K562 (cell line): ENCODE data around the gene TARP.

Source experiments
- ATAC-seq: fragments of 200-7000 bp; cut with Tn5 transposase; 3 replicates; pipeline ENCODE4 v1.9.1; 2020; ENCODE audit warnings: moderate library complexity
- BruUV-seq: library from RNA; stranded (reverse); fragments of 400-500 nt; replicated peaks from 2 replicates; lab custom pipeline; 2021; lab: Mats Ljungman, UMichigan
- CTCF ChIA-PET: fragments of 300-600 bp; formaldehyde crosslinking; extraction: SDS; loops from one replicate; lab custom pipeline; 2021; ENCODE audit warnings: low intra/inter-chr PET ratio; lab: Yijun Ruan, JAX
- POLR2A ChIA-PET: fragments of 300-600, 350-650 bp; sonication (Branson Sonifier 250); formaldehyde crosslinking; extraction: SDS; loops from one replicate; lab custom pipeline; 2021; ENCODE audit warnings: antibody characterized with exemption, inconsistent platforms; lab: Yijun Ruan, JAX
- DNase-seq, 4 experiments: peaks; one replicate each; pipeline versions ENCODE4 v3.0.0 to v3.0.0-alpha.2; 2011 to 2018; ENCODE audit warnings: low spot score in 3 of 4, mixed read lengths in 3 of 4; ENCODE audit errors: extremely low read depth in 1 of 4
- FAIRE-seq: peaks from 2 replicates; lab custom pipeline; 2011; peaks lifted over from hg19 to GRCh38; lab: Jason Lieb, UNC
- H2AFZ ChIP-seq: 2 replicates; pipeline ENCODE4 v1.6.0; 2011; ENCODE audit warnings: low read depth, low read length, control low read depth, inconsistent platforms
- H3K27ac ChIP-seq: fragments of 200-600 bp; 3 replicates; pipeline ENCODE4 v1.8.0; 2011; ENCODE audit warnings: low read depth, mild to moderate bottlenecking, control low read depth, inconsistent platforms, low read length, moderate library complexity, mixed read lengths; ENCODE audit errors: extremely low read depth
- H3K27me3 ChIP-seq, 2 experiments: fragments of 300-600 bp in 1 of 2; 2 replicates in 1 of 2; 3 replicates in 1 of 2; pipeline versions ENCODE4 v1.6.0 to v1.8.0; 2011; ENCODE audit warnings: inconsistent platforms in 2 of 2, low read length in 2 of 2, mild to moderate bottlenecking in 1 of 2, mixed read lengths in 1 of 2, moderate library complexity in 1 of 2; ENCODE audit not compliant: control insufficient read depth in 2 of 2, insufficient read depth in 2 of 2
- H3K36me3 ChIP-seq: fragments of 300-600 bp; 3 replicates; pipeline ENCODE4 v1.8.0; 2011; ENCODE audit warnings: mild to moderate bottlenecking, low read length, inconsistent platforms; ENCODE audit not compliant: control insufficient read depth, insufficient read depth
- H3K4me1 ChIP-seq, 2 experiments: fragments of 200-600 bp in 1 of 2; replicated peaks in 1 of 2; 2 replicates in 1 of 2; 3 replicates in 1 of 2; pipeline versions ENCODE4 v1.5.1 to v1.8.0; 2011; ENCODE audit warnings: inconsistent platforms in 2 of 2, low read length in 2 of 2, mild to moderate bottlenecking in 1 of 2, mixed read lengths in 1 of 2, moderate library complexity in 1 of 2; ENCODE audit not compliant: control insufficient read depth in 2 of 2, insufficient read depth in 2 of 2
- H3K4me2 ChIP-seq: 2 replicates; pipeline ENCODE4 v1.6.1; 2011; ENCODE audit warnings: low read length, control low read depth, inconsistent platforms, mixed read lengths; ENCODE audit not compliant: insufficient read depth
- H3K4me3 ChIP-seq: fragments of 200-600 bp; sonication (generic), shearing (Covaris generic); 2 replicates; pipeline ENCODE4 v1.5.1; 2016; ENCODE audit warnings: control low read depth, inconsistent platforms
- H3K79me2 ChIP-seq: fragments of 200-600 bp; 3 replicates; pipeline ENCODE4 v1.8.0; 2011; ENCODE audit warnings: low read length, inconsistent platforms; ENCODE audit not compliant: control insufficient read depth, insufficient read depth
- H3K9ac ChIP-seq, 2 experiments: 2 replicates each; pipeline versions ENCODE4 v1.6.0 to v1.6.1; 2011; ENCODE audit warnings: low read depth in 2 of 2, low read length in 2 of 2, control low read depth in 1 of 2, inconsistent platforms in 1 of 2, mild to moderate bottlenecking in 1 of 2, mixed read lengths in 1 of 2; ENCODE audit not compliant: insufficient read depth in 1 of 2
- H3K9me1 ChIP-seq: one replicate; pipeline ENCODE4 v1.6.0; 2011; ENCODE audit warnings: inconsistent platforms, mild to moderate bottlenecking, low read length, moderate library complexity; ENCODE audit not compliant: control insufficient read depth, insufficient read depth
- H3K9me3 ChIP-seq: replicated peaks from 2 replicates; pipeline ENCODE4 v1.5.1; 2011; ENCODE audit warnings: low read depth, low read length, inconsistent platforms; ENCODE audit not compliant: control insufficient read depth, insufficient read depth
- H4K20me1 ChIP-seq: replicated peaks from 2 replicates; pipeline ENCODE4 v1.6.1; 2011; ENCODE audit warnings: low read length, inconsistent platforms, mixed read lengths; ENCODE audit not compliant: control insufficient read depth, insufficient read depth
- ARID2 ChIP-seq: fragments of 450-650 bp; IDR thresholded peaks from 2 replicates; pipeline ENCODE4 v1.6.1; 2017; ENCODE audit warnings: antibody characterized with exemption, mild to moderate bottlenecking
- HDAC2 ChIP-seq: fragments of 450-650 bp; IDR thresholded peaks from 2 replicates; pipeline ENCODE4 v1.6.1; 2016; ENCODE audit warnings: mild to moderate bottlenecking
- HEY1 ChIP-seq: fragments of 250-450 bp; sonication (Bioruptor Pico); IDR thresholded peaks from 2 replicates; pipeline ENCODE4 v1.5.0; 2020; ENCODE audit warnings: mild to moderate bottlenecking, moderate library complexity, borderline replicate concordance
- HMGN3 ChIP-seq: IDR thresholded peaks from 2 replicates; pipeline ENCODE4 v1.6.1; 2011; ENCODE audit warnings: borderline replicate concordance, low read depth, mild to moderate bottlenecking, mixed read lengths, low read length; ENCODE audit not compliant: insufficient read length; ENCODE audit errors: extremely low read depth
- SRSF9 ChIP-seq: fragments of 200-400 bp; formaldehyde crosslinking; IDR thresholded peaks from 2 replicates; pipeline ENCODE4 v1.6.1; 2017; ENCODE audit warnings: low read depth, low read length, borderline replicate concordance
- TAF7 ChIP-seq: fragments of 450-650 bp; IDR thresholded peaks from 2 replicates; pipeline ENCODE4 v1.6.1; 2016; ENCODE audit warnings: missing genetic modification characterization, missing compliant biosample characterization
- TEAD4 ChIP-seq, 2 experiments: sonication (generic) in 1 of 2; formaldehyde crosslinking in 1 of 2; IDR thresholded peaks; 2 replicates each; pipeline versions ENCODE4 v1.6.1 to v1.8.0; 2012 to 2022; ENCODE audit warnings: borderline replicate concordance in 1 of 2, inconsistent platforms in 1 of 2, low read length in 1 of 2, mild to moderate bottlenecking in 1 of 2, missing genetic modification reagents in 1 of 2
- WGBS: fragments of 100-300 bp; shearing (Covaris generic); methylation state at CpG from one replicate; pipeline ENCODE4 v1.1.6; 2016; ENCODE audit warnings: low coverage, mixed read lengths; ENCODE audit not compliant: insufficient coverage; ENCODE audit errors: missing lambda C conversion rate; 5-methylcytosine and 5-hydroxymethylcytosine counted together
- in situ Hi-C: fragments of 300-500 bp; cut with MboI; formaldehyde crosslinking; loops from 4 replicates; pipeline ENCODE4 v1.15.0; 2018; ENCODE audit warnings: inconsistent platforms, mixed read lengths
- intact Hi-C: fragments of 100-400 bp; cut with micrococcal nuclease; formaldehyde crosslinking; loops from 2 replicates; pipeline ENCODE4 v1.14.2; 2022

The TARP gene

GRCh38 chr7:38312821-38313220, 39.4 kb upstream of the TARP start:
- no peak overlapping the region for H3K4me3 ChIP-seq
- FAIRE-seq (no peak), DNase-seq (no peak), ATAC-seq (no peak)
- in situ Hi-C loops, result no loop called here
- no peaks in the 10 kb centered on the region for H3K9me1 ChIP-seq
- H3K4me1 ChIP-seq, result peaks cover 5 to 7% of the 10 kb centered on the region in 2 experiments
- peaks cover 4% of the 10 kb centered on the region; the same call in 1 of the 3 replicates for H3K79me2 ChIP-seq
- no peaks in the 10 kb centered on the region for H3K9me3 ChIP-seq
- ChIA-PET POLR2A (no interaction called here), CTCF (no interaction called here)
- intact Hi-C loops, result no loop called here
- no peak overlapping the region for H2AFZ ChIP-seq
- H4K20me1 ChIP-seq, result no peaks in the 10 kb centered on the region
- H3K4me2 ChIP-seq, result peak overlapping the region; percentile 20; the same call in 1 of the 2 replicates
- no peak for TF ChIP-seq HDAC2
- 0 out of 5 replicates have a peak, but pooled peaks cover 0 to 5% of the 10 kb centered on the region in 2 experiments for H3K27me3 ChIP-seq
- 73% methylated on average over 2 of the region's 2 CpGs for WGBS
- H3K27ac ChIP-seq, result no peak overlapping the region
- H3K36me3 ChIP-seq, result no peaks in the 10 kb centered on the region
- no peak overlapping the region for H3K9ac ChIP-seq
- no TSS peak for BruUV-seq

GRCh38 chr7:38311329-38311937, 38.0 kb upstream of the TARP start:
- H3K9me1 ChIP-seq, result no peaks in the 10 kb centered on the region
- intact Hi-C loops (no loop called here), in situ Hi-C loops (no loop called here)
- peaks cover 4% of the 10 kb centered on the region; the same call in 1 of the 3 replicates for H3K79me2 ChIP-seq
- H3K27me3 ChIP-seq, result no peaks in the 10 kb centered on the region
- ChIA-PET POLR2A (interaction anchor here (0.6 to 1.3 kb wide), 5 partner anchors 13 to 133 kb away, joined by 3 to 4 read pairs (median 3); partner anchors contain the start of gene STARD3NL), CTCF (interaction anchor here (0.8 kb wide), 1 partner anchor 25 kb away, joined by 3 read pairs; no protein-coding TSS in a partner anchor)
- H3K4me2 ChIP-seq, result peak overlapping the region; percentile 97
- peak; percentile 69 to 77 (median 73) for DNase-seq
- H4K20me1 ChIP-seq, result no peaks in the 10 kb centered on the region
- H3K4me3 ChIP-seq, result peak overlapping the region; percentile 58
- BruUV-seq, result no TSS peak
- peak; percentile 19 for FAIRE-seq
- WGBS, result 3% methylated on average over 30 of the region's 38 CpGs
- H3K27ac ChIP-seq, result peak overlapping the region; percentile 85
- H2AFZ ChIP-seq, result peak overlapping the region; percentile 99
- H3K9me3 ChIP-seq, result no peaks in the 10 kb centered on the region
- peak overlapping the region; percentile 81 to 95 for H3K9ac ChIP-seq
- H3K4me1 ChIP-seq, result peaks cover 5 to 7% of the 10 kb centered on the region in 2 experiments
- peak; percentile 97 for ATAC-seq
- no peaks in the 10 kb centered on the region for H3K36me3 ChIP-seq
- TF ChIP-seq HEY1 (no peak), ARID2 (no peak), TAF7 (tag) (peak; percentile 83), TEAD4 (IDR thresholded peaks at IDR 0.05; ENCODE audit: low read length) (no peak), TEAD4 (CRISPR knock-in tag; IDR thresholded peaks at IDR 0.05; ENCODE audit: borderline replicate concordance) (no peak), SRSF9 (no peak), HMGN3 (no peak)
